ACC112 (cell line): ENCODE results near the gene LANCL2.

Experiments
- H2AFZ ChIP-seq: fragments of 200-600 bp; sonication (generic); one replicate; pipeline ENCODE4 v1.6.0; 2017; ENCODE audit warnings: antibody characterized with exemption, low read length; ENCODE audit not compliant: unreplicated experiment
- H3K27ac ChIP-seq: fragments of 200-600 bp; sonication (generic); 2 replicates; pipeline ENCODE4 v1.5.1; 2014; ENCODE audit warnings: low read depth, mild to moderate bottlenecking, antibody characterized with exemption, low read length, moderate library complexity
- H3K27me3 ChIP-seq: fragments of 200-600 bp; sonication (generic); 2 replicates; pipeline ENCODE4 v1.6.1; 2014; ENCODE audit warnings: mild to moderate bottlenecking, antibody characterized with exemption, low read length, moderate library complexity, mixed read lengths; ENCODE audit not compliant: insufficient read depth
- H3K36me3 ChIP-seq: fragments of 200-600 bp; sonication (generic); 2 replicates; pipeline ENCODE4 v1.6.1; 2016; ENCODE audit warnings: mild to moderate bottlenecking, antibody characterized with exemption, low read length, moderate library complexity, mixed read lengths; ENCODE audit not compliant: insufficient read depth
- H3K4me1 ChIP-seq: fragments of 200-600 bp; sonication (generic); one replicate; pipeline ENCODE4 v1.6.1; 2016; ENCODE audit warnings: low read length, mixed read lengths; ENCODE audit not compliant: insufficient read depth, unreplicated experiment, control insufficient read depth
- H3K4me3 ChIP-seq: fragments of 200-600 bp; sonication (generic); 2 replicates; pipeline ENCODE4 v1.5.1; 2014; ENCODE audit warnings: mild to moderate bottlenecking, low read depth, low read length
- H3K79me2 ChIP-seq: fragments of 200-600 bp; sonication (generic); one replicate; pipeline ENCODE4 v1.6.0; 2016; ENCODE audit warnings: low read length; ENCODE audit not compliant: control insufficient read depth, unreplicated experiment, insufficient read depth

Gene LANCL2

GRCh38 chr7:55365205-55365674, at the start of gene LANCL2:
LANCL2 (plus strand) TSS chr7:55365337; CDS start chr7:55366026, 689 bp downstream.
- Histone ChIP-seq H3K27ac (peak within 1 kb of the TSS; percentile 84), H3K79me2 (peaks cover 26% of the 10 kb centered on the region), H3K36me3 (no peaks in the 10 kb centered on the region), H3K27me3 (no peaks in the 10 kb centered on the region), H3K4me1 (peaks cover 18% of the 10 kb centered on the region), H3K4me3 (peak within 1 kb of the TSS; percentile 99), H2AFZ (peak within 1 kb of the TSS; percentile 91)

DNA sequence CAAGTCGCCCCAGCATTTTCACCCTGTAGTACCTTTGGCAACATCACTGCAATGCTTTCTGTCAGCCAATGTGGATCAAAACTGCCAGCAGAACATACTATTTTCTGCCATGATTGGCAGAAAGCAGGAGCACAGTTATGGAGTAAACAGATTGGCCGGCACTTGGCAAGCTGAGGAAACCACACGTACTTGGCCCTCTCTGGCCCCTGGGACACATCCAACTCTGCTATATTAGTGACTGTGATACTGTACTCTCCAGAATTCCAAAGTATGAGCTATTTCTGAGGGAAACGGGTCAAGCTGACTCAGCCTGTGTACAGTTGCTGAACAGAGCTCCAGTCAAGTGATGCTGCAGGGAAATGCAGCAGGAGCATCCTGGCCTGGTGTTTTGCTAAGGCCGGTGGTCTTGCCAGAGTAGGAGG, 39.8 kb upstream of the LANCL2 start:
- Histone ChIP-seq H3K36me3 (no peaks in the 10 kb centered on the region), H2AFZ (no peak overlapping the region), H3K27me3 (no peaks in the 10 kb centered on the region), H3K79me2 (no peaks in the 10 kb centered on the region), H3K4me3 (no peak overlapping the region), H3K4me1 (peaks cover 10% of the 10 kb centered on the region), H3K27ac (no peak overlapping the region)

- H3K27ac ChIP-seq, result no peak overlapping the region
- H3K4me1 ChIP-seq, result peaks cover 10% of the 10 kb centered on the region
- H2AFZ ChIP-seq, result no peak overlapping the region
- H3K36me3 ChIP-seq, result no peaks in the 10 kb centered on the region
- H3K4me3 ChIP-seq, result no peak overlapping the region
- H3K79me2 ChIP-seq, result no peaks in the 10 kb centered on the region
- H3K27me3 ChIP-seq, result no peaks in the 10 kb centered on the region
Observed at GRCh38 chr7:55326081-55326835, 38.9 kb upstream of the LANCL2 start.

- no peak overlapping the region for H3K27ac ChIP-seq
Observed at GRCh38 chr7:55326945-55327626, 38.1 kb upstream of the LANCL2 start.

DNA sequence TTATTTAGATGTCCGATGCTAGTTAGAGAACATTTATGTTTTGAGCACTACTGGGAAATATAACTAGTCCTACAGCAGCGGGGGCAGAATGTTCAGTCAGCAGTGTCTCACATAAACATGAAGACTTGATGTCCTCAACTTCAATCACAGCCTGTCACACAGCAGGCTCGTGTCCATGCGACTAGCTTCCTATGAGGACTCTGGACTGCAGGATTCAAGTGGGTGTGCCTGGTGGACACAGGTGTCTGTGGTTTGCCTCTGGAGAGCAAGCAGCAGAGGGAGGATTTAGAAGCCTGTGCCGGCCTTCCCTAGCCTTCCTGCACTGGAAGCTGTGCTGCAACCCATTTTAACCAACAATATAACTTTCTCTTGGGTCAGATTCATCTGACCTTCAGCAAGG, 30.0 kb upstream of the LANCL2 start:
- Histone ChIP-seq H2AFZ (no peak overlapping the region), H3K27ac (no peak overlapping the region), H3K79me2 (no peaks in the 10 kb centered on the region), H3K4me3 (no peak overlapping the region), H3K4me1 (no peaks in the 10 kb centered on the region), H3K36me3 (no peaks in the 10 kb centered on the region), H3K27me3 (peaks cover 18% of the 10 kb centered on the region; the same call in 1 of the 2 replicates)

More at GRCh38 chr7:55326945-55327626, 38.1 kb upstream of the LANCL2 start:
- H3K36me3 ChIP-seq, result no peaks in the 10 kb centered on the region
- H3K4me3 ChIP-seq, result no peak overlapping the region
- H3K4me1 ChIP-seq, result peaks cover 10% of the 10 kb centered on the region
- no peaks in the 10 kb centered on the region for H3K27me3 ChIP-seq
- H2AFZ ChIP-seq, result no peak overlapping the region
- no peaks in the 10 kb centered on the region for H3K79me2 ChIP-seq

DNA sequence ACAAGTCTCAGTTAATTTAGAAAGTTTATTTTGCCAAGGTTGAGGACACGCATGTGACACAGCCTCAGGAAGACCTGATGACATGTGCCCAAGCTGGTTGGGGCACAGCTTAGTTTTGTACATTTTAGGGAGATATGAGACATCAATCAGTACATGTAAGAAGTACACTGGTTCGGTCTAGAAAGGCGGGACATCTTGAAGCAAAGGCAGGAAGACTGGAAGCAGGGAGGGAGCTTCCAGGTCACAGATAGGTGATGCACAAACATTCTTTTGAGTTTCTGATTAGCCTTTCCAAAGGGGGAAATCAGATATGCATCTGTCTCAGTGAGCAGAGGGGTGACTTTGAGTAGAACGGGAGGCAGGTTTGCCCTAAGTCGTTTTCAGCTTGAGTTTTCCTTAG, 29.4 kb upstream of the LANCL2 start:
- Histone ChIP-seq H3K27me3 (peaks cover 18% of the 10 kb centered on the region; the same call in 1 of the 2 replicates), H3K36me3 (no peaks in the 10 kb centered on the region), H2AFZ (no peak overlapping the region), H3K27ac (no peak overlapping the region), H3K79me2 (no peaks in the 10 kb centered on the region), H3K4me1 (no peaks in the 10 kb centered on the region), H3K4me3 (no peak overlapping the region)

DNA sequence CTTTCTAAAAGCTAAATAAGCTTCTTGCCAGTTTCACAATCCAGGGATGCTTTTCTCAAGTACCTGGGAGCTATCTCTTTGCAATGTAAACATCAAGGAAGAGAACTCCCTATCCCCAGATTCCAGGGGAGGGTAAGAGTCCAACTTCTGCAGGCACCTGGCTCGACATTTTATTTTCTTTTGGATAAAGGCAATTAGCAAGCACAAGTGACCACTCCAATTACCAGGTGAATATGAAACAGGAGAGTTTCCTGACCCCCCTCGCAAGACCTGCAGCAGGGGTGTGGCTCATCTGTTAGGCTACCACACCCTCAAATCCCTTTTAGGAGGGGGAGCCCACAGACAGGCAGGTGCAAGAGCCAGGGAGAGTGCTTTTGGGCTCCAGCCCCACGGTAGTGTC, 28.6 kb upstream of the LANCL2 start:
- H2AFZ ChIP-seq, result no peak overlapping the region
- H3K4me1 ChIP-seq, result no peaks in the 10 kb centered on the region
- H3K36me3 ChIP-seq, result no peaks in the 10 kb centered on the region
- H3K79me2 ChIP-seq, result no peaks in the 10 kb centered on the region
- no peak overlapping the region for H3K4me3 ChIP-seq
- peaks cover 18% of the 10 kb centered on the region; the same call in 1 of the 2 replicates for H3K27me3 ChIP-seq
- no peak overlapping the region for H3K27ac ChIP-seq

- no peak overlapping the region for H3K4me3 ChIP-seq
- H2AFZ ChIP-seq, result no peak overlapping the region
- no peaks in the 10 kb centered on the region for H3K4me1 ChIP-seq
- no peaks in the 10 kb centered on the region for H3K79me2 ChIP-seq
- H3K27ac ChIP-seq, result no peak overlapping the region
- H3K36me3 ChIP-seq, result no peaks in the 10 kb centered on the region
- H3K27me3 ChIP-seq, result peaks cover 18% of the 10 kb centered on the region; the same call in 1 of the 2 replicates
Observed at GRCh38 chr7:55339033-55340000, 25.8 kb upstream of the LANCL2 start.

DNA sequence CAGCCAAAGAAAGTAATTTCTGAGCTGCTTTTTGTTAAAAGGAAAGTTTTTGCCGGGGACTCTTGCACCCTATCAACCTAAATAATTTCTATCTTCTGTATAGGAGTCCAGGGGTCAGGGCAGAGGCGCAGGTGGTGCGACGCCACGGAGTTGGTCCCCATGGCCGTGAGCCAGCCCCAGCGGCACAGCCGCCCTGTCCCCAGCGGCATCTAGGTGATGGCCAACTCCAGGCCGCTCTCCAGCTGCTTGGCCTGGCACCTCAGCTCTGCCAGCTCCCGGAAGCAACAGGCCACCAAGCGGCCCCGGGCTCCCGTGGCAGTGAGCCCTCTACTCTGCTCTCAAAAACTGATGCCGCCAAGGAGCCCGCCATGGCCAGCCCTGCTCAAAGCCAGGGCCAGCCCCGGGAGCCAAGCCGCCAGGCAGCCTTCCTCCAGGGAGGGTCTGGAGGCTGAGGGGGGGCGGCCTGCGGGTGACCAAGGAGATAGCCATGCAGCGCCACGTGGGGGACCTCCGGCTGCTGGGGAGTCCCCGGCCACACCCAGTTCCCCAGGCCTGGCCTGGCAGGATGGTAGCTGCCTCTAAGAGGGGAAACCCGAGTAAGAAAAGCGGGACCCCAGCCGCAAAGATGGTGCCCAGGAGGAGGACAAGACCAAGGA, 22.8 kb upstream of the LANCL2 start:
- Histone ChIP-seq H3K36me3 (no peaks in the 10 kb centered on the region), H3K27me3 (peaks cover under 1% of the 10 kb centered on the region; the same call in 1 of the 2 replicates), H3K4me1 (no peaks in the 10 kb centered on the region), H3K4me3 (no peak overlapping the region), H3K27ac (no peak overlapping the region), H3K79me2 (no peaks in the 10 kb centered on the region), H2AFZ (no peak overlapping the region)
